GM10847 (cell line): ENCODE measurements around the gene GRIPAP1.

Source experiments
- POLR2A ChIP-seq: IDR thresholded peaks from 2 replicates; pipeline ENCODE4 v1.6.1; 2011; ENCODE audit not compliant: insufficient read length; ENCODE audit errors: extremely low read depth

GRIPAP1 gene

GRCh38 chrX:48923771-48924170 lies 78.3 kb downstream of the GRIPAP1 start:
- TF ChIP-seq POLR2A, result no peak
